H1 (cell line): ENCODE data around the gene STK39. TPM values are rescaled to one million over a fixed set of nuclear protein-coding genes. Genes with fewer than 3 reads are reported as not detected.

Experiments used
- CTCF ChIA-PET: fragments of 300-600 bp; sonication (Branson Sonifier 250); formaldehyde crosslinking; loops from one replicate; lab custom pipeline; 2021; ENCODE audit not compliant: partially characterized antibody; lab: Charles Lee
- POLR2A ChIA-PET: fragments of 300-600 bp; sonication (Branson Sonifier 250); formaldehyde crosslinking; loops from one replicate; lab custom pipeline; 2021; ENCODE audit warnings: inconsistent platforms; ENCODE audit not compliant: partially characterized antibody; lab: Charles Lee
- DNase-seq, 2 experiments: peaks; one replicate each; pipeline versions ENCODE4 v3.0.0 to v3.0.0-alpha.2; 2010 to 2022; ENCODE audit warnings: low spot score in 2 of 2, low read depth in 1 of 2, mixed read lengths in 1 of 2
- FAIRE-seq: peaks from 2 replicates; lab custom pipeline; 2011; peaks lifted over from hg19 to GRCh38; lab: Jason Lieb, UNC
- H2AFZ ChIP-seq: 2 replicates; pipeline ENCODE4 v1.8.1; 2012; ENCODE audit warnings: low read length, inconsistent platforms
- H2AK5ac ChIP-seq: 2 replicates; pipeline ENCODE4 v1.6.1; 2013; ENCODE audit warnings: low read depth, low read length
- H2BK120ac ChIP-seq: replicated peaks from 2 replicates; pipeline ENCODE3; 2013; ENCODE audit warnings: low read depth, low read length, inconsistent platforms
- H2BK12ac ChIP-seq: 2 replicates; pipeline ENCODE4 v1.6.1; 2013; ENCODE audit warnings: low read depth, low read length
- H2BK15ac ChIP-seq: 2 replicates; pipeline ENCODE4 v1.6.1; 2013; ENCODE audit warnings: low read length
- H2BK20ac ChIP-seq: 2 replicates; pipeline ENCODE4 v1.6.1; 2013; ENCODE audit warnings: low read length
- H2BK5ac ChIP-seq: 2 replicates; pipeline ENCODE4 v1.6.1; 2013; ENCODE audit warnings: low read depth, low read length
- H3K14ac ChIP-seq: 2 replicates; pipeline ENCODE4 v1.6.1; 2013; ENCODE audit warnings: inconsistent platforms; ENCODE audit not compliant: insufficient read length
- H3K18ac ChIP-seq: 2 replicates; pipeline ENCODE4 v1.6.1; 2013; ENCODE audit warnings: low read length; ENCODE audit errors: extremely low read depth
- H3K23ac ChIP-seq: 2 replicates; pipeline ENCODE4 v1.6.1; 2013; ENCODE audit warnings: inconsistent platforms; ENCODE audit not compliant: insufficient read length
- H3K23me2 ChIP-seq: 2 replicates; pipeline ENCODE4 v1.6.1; 2013; ENCODE audit warnings: low read depth, low read length
- H3K27ac ChIP-seq: 2 replicates; pipeline ENCODE4 v1.6.1; 2011; ENCODE audit warnings: low read depth, low read length, inconsistent platforms
- H3K27me3 ChIP-seq, 4 experiments: replicated peaks in 1 of 4; 1 replicate in 1 of 4; 2 replicates in 3 of 4; pipeline versions ENCODE4 v1.6.1 to v1.8.1; 2011 to 2013; ENCODE audit warnings: low read length in 3 of 4, mild to moderate bottlenecking in 3 of 4, inconsistent platforms in 2 of 4, mixed read lengths in 2 of 4, moderate library complexity in 1 of 4; ENCODE audit not compliant: control insufficient read depth in 3 of 4, insufficient read depth in 3 of 4; ENCODE audit errors: extremely low read depth in 1 of 4
- H3K36me3 ChIP-seq, 4 experiments: 2 replicates each; pipeline versions ENCODE4 v1.6.1 to v1.8.1; 2011 to 2013; ENCODE audit warnings: mild to moderate bottlenecking in 4 of 4, low read length in 3 of 4, moderate library complexity in 2 of 4, control low read depth in 1 of 4, inconsistent platforms in 1 of 4; ENCODE audit not compliant: insufficient read depth in 4 of 4, control insufficient read depth in 2 of 4
- H3K4ac ChIP-seq: replicated peaks from 2 replicates; pipeline ENCODE3; 2013; ENCODE audit warnings: low read length, low read depth, mixed read lengths, inconsistent platforms; ENCODE audit not compliant: insufficient read length
- H3K4me1 ChIP-seq, 4 experiments: replicated peaks in 1 of 4; 1 replicate in 1 of 4; 2 replicates in 3 of 4; pipeline versions ENCODE4 v1.6.1 to v1.8.1; 2011 to 2013; ENCODE audit warnings: low read length in 3 of 4, inconsistent platforms in 2 of 4, mixed read lengths in 1 of 4; ENCODE audit not compliant: insufficient read depth in 4 of 4, control insufficient read depth in 3 of 4
- H3K4me2 ChIP-seq, 2 experiments: 2 replicates each; pipeline versions ENCODE4 v1.6.1 to v1.8.1; 2011 to 2013; ENCODE audit warnings: low read depth in 2 of 2, low read length in 2 of 2, control low read depth in 1 of 2, inconsistent platforms in 1 of 2, mild to moderate bottlenecking in 1 of 2; ENCODE audit not compliant: insufficient read depth in 1 of 2
- H3K4me3 ChIP-seq, 4 experiments: fragments of 200-600, 300-600 bp in 1 of 4; sonication (generic), shearing (Covaris generic), sonication (Bioruptor Twin) in 1 of 4; 2 replicates each; pipeline versions ENCODE4 v1.5.1 to v1.8.1; 2011 to 2016; ENCODE audit warnings: low read length in 4 of 4, low read depth in 3 of 4, control low read depth in 2 of 4, inconsistent platforms in 2 of 4, mild to moderate bottlenecking in 2 of 4, mixed read lengths in 1 of 4, moderate library complexity in 1 of 4; ENCODE audit not compliant: insufficient read depth in 2 of 4; ENCODE audit errors: extremely low read depth in 1 of 4
- H3K56ac ChIP-seq: replicated peaks from 2 replicates; pipeline ENCODE3; 2013; ENCODE audit warnings: low read depth, mild to moderate bottlenecking, mixed read lengths, low read length, inconsistent platforms; ENCODE audit not compliant: insufficient read length
- H3K79me1 ChIP-seq: 2 replicates; pipeline ENCODE4 v1.6.1; 2013; ENCODE audit warnings: low read depth, low read length, control low read depth
- H3K79me2 ChIP-seq, 2 experiments: 2 replicates each; pipeline versions ENCODE4 v1.6.1 to v1.8.1; 2012 to 2013; ENCODE audit warnings: low read length in 2 of 2, mild to moderate bottlenecking in 2 of 2, inconsistent platforms in 1 of 2; ENCODE audit not compliant: insufficient read depth in 2 of 2, control insufficient read depth in 1 of 2
- H3K9ac ChIP-seq, 4 experiments: replicated peaks in 1 of 4; 1 replicate in 1 of 4; 2 replicates in 3 of 4; pipeline versions ENCODE4 v1.6.1 to v1.8.1; 2011 to 2013; ENCODE audit warnings: low read depth in 3 of 4, low read length in 3 of 4, control low read depth in 2 of 4, mild to moderate bottlenecking in 2 of 4, moderate library complexity in 2 of 4, inconsistent platforms in 1 of 4; ENCODE audit errors: extremely low read depth in 1 of 4
- H3K9me3 ChIP-seq, 2 experiments: 2 replicates each; pipeline versions ENCODE4 v1.6.1 to v1.8.1; 2012 to 2013; ENCODE audit warnings: mild to moderate bottlenecking in 2 of 2, moderate library complexity in 2 of 2, control low read depth in 1 of 2, inconsistent platforms in 1 of 2, low read depth in 1 of 2, low read length in 1 of 2, mixed read lengths in 1 of 2; ENCODE audit not compliant: insufficient read depth in 2 of 2
- H4K20me1 ChIP-seq, 2 experiments: replicated peaks in 1 of 2; 2 replicates each; pipeline versions ENCODE3 to v1.8.1; 2011 to 2013; ENCODE audit warnings: inconsistent platforms in 2 of 2, low read length in 2 of 2, mild to moderate bottlenecking in 1 of 2; ENCODE audit not compliant: insufficient read depth in 2 of 2, control insufficient read depth in 1 of 2
- H4K5ac ChIP-seq: 2 replicates; pipeline ENCODE4 v1.6.1; 2013; ENCODE audit warnings: low read length, low read depth, mixed read lengths, inconsistent platforms; ENCODE audit not compliant: insufficient read length
- H4K8ac ChIP-seq: 2 replicates; pipeline ENCODE4 v1.8.0; 2013; ENCODE audit warnings: mild to moderate bottlenecking, moderate library complexity, low read length, inconsistent platforms; ENCODE audit not compliant: insufficient read depth; ENCODE audit errors: extremely low read depth
- H4K91ac ChIP-seq: replicated peaks from 2 replicates; pipeline ENCODE3; 2013; ENCODE audit warnings: low read length, mixed read lengths, inconsistent platforms; ENCODE audit not compliant: insufficient read length
- BRCA1 ChIP-seq: IDR thresholded peaks from 2 replicates; pipeline ENCODE4 v1.6.1; 2012; ENCODE audit warnings: low read depth, low read length, improper control_type of control experiment
- CTBP2 ChIP-seq: IDR thresholded peaks from 2 replicates; pipeline ENCODE4 v1.7.0; 2011; ENCODE audit warnings: borderline replicate concordance, mild to moderate bottlenecking, moderate library complexity, mixed read lengths, low read length; ENCODE audit not compliant: insufficient read depth, insufficient read length
- CTCF ChIP-seq, 3 experiments: IDR thresholded peaks; 1 replicate in 2 of 3; 2 replicates in 1 of 3; pipeline versions ENCODE4 v1.5.1 to v1.6.1; 2011; ENCODE audit warnings: low read length in 3 of 3, mild to moderate bottlenecking in 3 of 3, inconsistent platforms in 2 of 3, low read depth in 1 of 3, moderate library complexity in 1 of 3; ENCODE audit not compliant: insufficient read depth in 1 of 3; ENCODE audit errors: control extremely low read depth in 1 of 3
- EGR1 ChIP-seq: IDR thresholded peaks from 2 replicates; pipeline ENCODE4 v1.6.1; 2011; ENCODE audit warnings: low read depth, low read length, borderline replicate concordance
- EP300 ChIP-seq, 2 experiments: IDR thresholded peaks; 1 replicate in 1 of 2; 2 replicates in 1 of 2; pipeline ENCODE4 v1.6.1; 2011 to 2012; ENCODE audit warnings: low read depth in 2 of 2, low read length in 2 of 2, mild to moderate bottlenecking in 2 of 2, borderline replicate concordance in 1 of 2, inconsistent platforms in 1 of 2, moderate library complexity in 1 of 2
- HDAC6 ChIP-seq: IDR thresholded peaks from one replicate; pipeline ENCODE4 v1.7.1; 2012; ENCODE audit warnings: low read depth, mild to moderate bottlenecking, inconsistent platforms, low read length, moderate library complexity
- KDM1A ChIP-seq: fragments of 200-600, 300-600 bp; sonication (generic); IDR thresholded peaks from 2 replicates; pipeline ENCODE4 v1.7.1; 2016; ENCODE audit warnings: mild to moderate bottlenecking, low read length, borderline replicate concordance
- PHF8 ChIP-seq: fragments of 200-600 bp; sonication (generic); conservative IDR thresholded peaks from 2 replicates; pipeline ENCODE4 v1.7.1; 2012; ENCODE audit warnings: low read depth, mild to moderate bottlenecking, inconsistent platforms, low read length, moderate library complexity
- RFX5 ChIP-seq: IDR thresholded peaks from 2 replicates; pipeline ENCODE4 v1.6.1; 2011; ENCODE audit warnings: low read depth, low read length, improper control_type of control experiment, borderline replicate concordance
- SIN3A ChIP-seq, 2 experiments: IDR thresholded peaks in 1 of 2; conservative IDR thresholded peaks in 1 of 2; 2 replicates each; pipeline ENCODE4 v1.6.1; 2011 to 2012; ENCODE audit warnings: low read length in 2 of 2, improper control_type of control experiment in 1 of 2, low read depth in 1 of 2, mild to moderate bottlenecking in 1 of 2
- SIRT6 ChIP-seq: IDR thresholded peaks from one replicate; pipeline ENCODE4 v1.7.1; 2012; ENCODE audit warnings: low read length, inconsistent platforms
- SRF ChIP-seq: IDR thresholded peaks from 2 replicates; pipeline ENCODE4 v1.6.1; 2011; ENCODE audit warnings: mild to moderate bottlenecking, low read depth, low read length, moderate library complexity
- TCF12 ChIP-seq: IDR thresholded peaks from 2 replicates; pipeline ENCODE4 v1.6.1; 2011; ENCODE audit warnings: low read depth, mild to moderate bottlenecking, low read length
- polyA plus RNA-seq, 7 experiments: library from polyadenylated mRNA; depleted of rRNA in 3 of 7; stranded (reverse) in 5 of 7; unstranded in 2 of 7; fragments of >200 nt in 5 of 7; fragments of 200-250 nt in 2 of 7; gene quantifications; 1 replicate in 5 of 7; 2 replicates in 1 of 7; 4 replicates in 1 of 7; pipeline versions ENCODE4 v1.2.1 to v1.2.3, GENCODE V29; 2011 to 2013; ENCODE audit warnings: missing spikeins in 2 of 7, mixed read lengths in 2 of 7
- total RNA-seq: library from RNA; stranded (reverse); fragmentation: NEBNext Ultra II Directional; extraction: Animal tissue kit (Norgen Biotek cat#: 25700); gene quantifications from 2 replicates; pipeline ENCODE4 v1.2.1, GENCODE V29; 2021

The STK39 gene
- total and polyA plus RNA-seq, 2 of the 8 experiments (the other 6 are each of a cell fraction or from before 2014, with no cell fraction given), result 13.7 to 23.8 TPM

- H3K79me1 ChIP-seq, result no peaks in the 10 kb centered on the region
- no peaks in the 10 kb centered on the region for H4K20me1 ChIP-seq
- no peak overlapping the region for H4K5ac ChIP-seq
- no peak overlapping the region for H2BK5ac ChIP-seq
- no peak overlapping the region for H2BK120ac ChIP-seq
- no peak overlapping the region for H3K27ac ChIP-seq
- H3K4me3 ChIP-seq, result no peak overlapping the region
- H4K8ac ChIP-seq, result no peak overlapping the region
- no peak overlapping the region for H2BK15ac ChIP-seq
- H3K23me2 ChIP-seq, result no peaks in the 10 kb centered on the region
- H3K4ac ChIP-seq, result no peak overlapping the region
- no peak overlapping the region for H2AFZ ChIP-seq
- no peak for FAIRE-seq
- POLR2A ChIA-PET, result no interaction called here
- no peak overlapping the region for H3K56ac ChIP-seq
- no peak overlapping the region for H3K18ac ChIP-seq
- no peaks in the 10 kb centered on the region for H3K4me1 ChIP-seq
- no peak overlapping the region for H2BK20ac ChIP-seq
- no peak for DNase-seq
- peaks cover 19 to 37% of the 10 kb centered on the region in 2 experiments for H3K9me3 ChIP-seq
- H3K23ac ChIP-seq, result no peak overlapping the region
- H2BK12ac ChIP-seq, result no peak overlapping the region
- H3K4me2 ChIP-seq, result no peak overlapping the region
- peaks cover 0 to 11% (median 0%) of the 10 kb centered on the region in 4 experiments; a peak in 3 of 8 replicates for H3K36me3 ChIP-seq
- H4K91ac ChIP-seq, result no peak overlapping the region
- H2AK5ac ChIP-seq, result no peak overlapping the region
- no peak overlapping the region for H3K14ac ChIP-seq
- H3K9ac ChIP-seq, result no peak overlapping the region
- CTCF ChIA-PET, result no interaction called here
- H3K79me2 ChIP-seq, result no peaks in the 10 kb centered on the region
- H3K27me3 ChIP-seq, result no peaks in the 10 kb centered on the region
- no peak for TF ChIP-seq TCF12
- TF ChIP-seq EGR1, result no peak
- TF ChIP-seq SIRT6, result no peak
- no peak for TF ChIP-seq CTCF (IDR thresholded peaks at IDR 0.05; ENCODE audit: control extremely low read depth in 1 of 3, insufficient read depth in 1 of 3, low read depth in 1 of 3, low read length in 3 of 3)
- no peak for TF ChIP-seq RFX5
- no peak for TF ChIP-seq KDM1A
- no peak for TF ChIP-seq SRF
- no peak for TF ChIP-seq EP300 (IDR thresholded peaks at IDR 0.05; ENCODE audit: borderline replicate concordance in 1 of 2, low read depth in 2 of 2, low read length in 2 of 2)
- TF ChIP-seq BRCA1, result no peak
- TF ChIP-seq SIN3A (conservative IDR thresholded peaks at IDR 0.05 in 1 of 2, IDR thresholded peaks at IDR 0.05 in 1 of 2; ENCODE audit: low read depth in 1 of 2, low read length in 2 of 2), result no peak
- no peak for TF ChIP-seq HDAC6
- no peak for TF ChIP-seq CTBP2
- no peak for TF ChIP-seq PHF8
Observed at GRCh38 chr2:167972746-167973145, 274.6 kb downstream of the STK39 start.
